CD4-positive, alpha-beta T cell treated with Interleukin-1 beta for 1 hour (primary cell): ENCODE results near the gene OXSR1.
"Not testable (repeated sequence)": the region's sequence is repeated elsewhere in the genome, so short reads cannot be mapped to it uniquely, and the experiment has no call there.

Experiments
- DNase-seq, 2 donors: peaks; one replicate each; pipeline ENCODE4 v3.0.0-alpha.2; 2020 to 2022

OXSR1 gene

DNA sequence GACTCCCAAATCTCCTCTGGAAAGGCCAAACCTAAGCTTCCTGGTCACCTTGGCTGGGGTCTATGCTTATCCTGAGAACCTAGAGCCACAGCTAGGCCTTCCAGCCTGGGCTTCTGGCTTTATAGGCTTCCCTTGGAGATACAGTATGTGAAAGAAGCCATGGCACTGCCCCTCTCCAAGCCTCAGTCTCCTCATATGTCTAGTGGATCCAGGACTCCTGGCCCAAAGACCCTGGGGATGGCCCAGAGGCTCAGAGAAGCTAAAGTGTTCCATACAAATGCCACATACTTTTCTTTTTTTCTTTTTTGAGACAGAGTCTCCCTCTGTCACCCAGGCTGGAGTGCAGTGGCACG lies 37.1 kb upstream of the OXSR1 start:
- DNase-seq, result no peak

DNA sequence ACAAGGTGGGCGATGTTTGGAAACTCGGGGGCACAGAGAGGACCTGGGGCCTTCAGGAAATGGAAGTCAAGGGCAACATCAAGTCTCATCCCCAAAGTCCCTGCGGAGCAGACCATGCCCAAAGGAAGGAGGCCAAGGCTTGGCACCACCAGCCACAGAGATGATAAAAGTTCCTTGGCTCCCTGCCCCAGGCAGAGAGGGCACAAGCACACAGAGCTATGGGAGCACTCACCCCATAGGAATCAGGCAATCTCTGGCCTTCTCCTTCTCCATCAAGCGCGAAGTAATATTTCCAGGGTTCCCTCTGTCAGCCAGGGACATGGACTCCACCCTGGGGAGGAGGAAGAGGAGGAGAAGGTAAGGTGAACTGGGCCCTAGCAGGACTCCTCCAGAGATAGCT lies 36.3 kb upstream of the OXSR1 start:
- no peak for DNase-seq

DNA sequence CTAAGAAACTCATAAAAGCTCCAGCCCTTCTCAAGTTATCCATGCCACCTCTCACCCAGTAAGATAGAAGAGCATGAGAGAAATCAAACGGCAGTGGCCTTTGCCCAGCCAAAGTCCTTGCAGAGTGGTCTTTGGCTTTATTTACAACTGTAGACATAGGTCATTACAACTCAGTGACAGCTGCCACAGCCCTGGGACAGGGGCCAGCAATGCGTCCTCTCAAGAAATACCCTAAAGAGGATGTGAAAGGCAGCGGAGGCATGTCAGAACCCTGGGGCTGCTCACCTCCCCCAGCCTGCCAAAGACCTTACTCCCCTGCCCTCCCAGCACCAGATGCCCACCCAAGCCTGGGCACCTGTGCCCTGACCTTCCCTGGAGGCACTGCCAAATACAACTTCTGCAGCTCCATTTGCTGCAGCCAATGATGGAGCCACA lies 34.7 kb upstream of the OXSR1 start:
- DNase-seq, result no peak

DNA sequence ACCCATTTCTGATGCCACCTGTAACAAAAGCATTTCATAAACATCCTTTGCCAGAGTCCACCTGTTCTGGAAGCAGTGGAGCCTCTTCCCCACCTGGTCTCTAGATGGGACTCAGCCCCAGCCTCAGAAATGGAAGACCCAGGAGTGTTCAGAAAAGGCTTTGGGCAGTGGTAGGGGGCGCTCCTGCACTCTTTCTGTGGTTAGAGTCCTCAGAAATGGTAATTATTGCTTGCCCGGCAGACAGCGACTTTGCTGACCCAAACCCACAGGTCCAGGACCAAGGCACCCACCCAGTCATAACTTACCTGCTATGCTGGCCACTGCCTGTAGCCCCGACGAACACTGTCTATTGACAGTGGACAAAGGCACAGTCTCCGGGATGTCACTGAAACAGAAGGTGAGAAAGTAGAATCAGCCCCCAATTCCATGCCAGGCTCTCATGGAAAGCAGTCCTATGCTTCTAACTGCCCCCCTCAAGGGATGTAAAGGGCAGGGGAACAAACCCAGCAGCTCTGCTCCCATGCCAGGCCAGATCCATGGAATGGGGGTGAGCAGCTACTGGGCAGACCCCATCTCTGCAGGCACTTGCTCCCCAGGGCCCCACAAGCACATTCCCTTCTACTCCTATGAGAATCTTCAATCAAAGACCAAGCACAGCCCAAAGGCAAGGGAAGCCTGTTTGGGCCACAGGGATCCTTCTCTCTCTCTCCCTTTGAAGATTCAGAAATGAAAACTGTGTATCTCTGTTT lies 33.5 kb upstream of the OXSR1 start:
- DNase-seq, result peak in 1 of 2 donors; percentile 31

- no peak for DNase-seq
Measured at GRCh38 chr3:38133209-38133556, 32.2 kb upstream of the OXSR1 start.

- DNase-seq, result no peak
Measured at GRCh38 chr3:38133557-38134405, 31.6 kb upstream of the OXSR1 start.

DNA sequence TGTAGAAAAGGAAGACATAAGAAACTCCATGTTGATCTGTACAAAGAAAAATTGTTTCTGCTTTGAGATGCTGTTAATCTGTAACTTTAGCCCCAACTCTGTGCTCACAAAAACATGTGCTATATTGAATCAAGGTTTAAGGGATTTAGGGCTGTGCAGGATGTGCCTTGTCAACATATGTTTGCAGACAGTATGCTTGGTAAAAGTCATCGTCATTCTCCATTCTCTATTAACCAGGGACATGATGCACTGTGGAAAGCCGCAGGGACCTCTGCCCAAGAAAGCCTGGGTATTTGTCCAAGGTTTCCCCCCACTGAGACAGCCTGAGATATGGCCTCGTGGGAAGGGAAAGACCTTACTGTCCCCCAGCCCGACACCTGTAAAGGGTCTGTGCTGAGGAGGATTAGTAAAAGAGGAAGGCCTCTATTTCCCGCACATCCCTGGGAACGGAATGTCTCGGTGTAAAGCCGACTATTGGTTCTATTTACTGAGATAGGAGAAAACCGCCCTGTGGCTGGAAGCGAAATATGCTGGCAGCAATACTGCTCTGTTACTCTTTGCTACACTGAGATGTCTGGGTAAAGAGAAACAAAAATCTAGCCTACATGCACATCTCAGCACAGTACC lies 30.7 kb upstream of the OXSR1 start:
- not testable (repeated sequence) for DNase-seq

DNA sequence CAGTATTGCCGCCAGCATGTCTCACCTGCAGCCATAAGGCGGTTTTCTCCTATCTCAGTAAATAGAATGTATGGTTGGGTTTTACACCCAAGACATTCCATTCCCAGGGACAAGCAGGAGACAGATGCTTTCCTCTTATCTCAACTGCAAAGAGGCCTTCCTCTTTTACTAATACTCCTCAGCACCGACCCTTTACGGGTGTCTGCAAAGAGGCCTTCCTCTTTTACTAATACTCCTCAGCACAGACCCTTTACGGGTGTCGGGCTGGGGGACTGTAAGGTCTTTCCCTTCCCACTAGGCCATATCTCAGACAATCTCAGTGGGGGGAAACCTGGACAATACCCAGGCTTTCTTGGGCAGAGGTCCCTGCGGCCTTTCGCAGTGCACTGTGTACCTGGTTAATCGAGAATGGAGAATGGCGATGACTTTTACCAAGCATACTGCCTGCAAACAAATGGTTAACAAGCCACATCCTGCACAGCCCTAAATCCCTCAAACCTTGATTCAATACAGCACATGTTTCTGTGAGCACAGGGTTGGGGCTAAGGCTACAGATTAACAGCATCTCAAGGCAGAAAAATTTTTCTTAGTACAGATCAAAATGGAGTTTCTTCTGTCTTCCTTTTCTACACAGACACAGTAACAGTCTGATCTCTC lies 29.6 kb upstream of the OXSR1 start:
- peak in 1 of 2 donors; percentile 30 for DNase-seq

DNA sequence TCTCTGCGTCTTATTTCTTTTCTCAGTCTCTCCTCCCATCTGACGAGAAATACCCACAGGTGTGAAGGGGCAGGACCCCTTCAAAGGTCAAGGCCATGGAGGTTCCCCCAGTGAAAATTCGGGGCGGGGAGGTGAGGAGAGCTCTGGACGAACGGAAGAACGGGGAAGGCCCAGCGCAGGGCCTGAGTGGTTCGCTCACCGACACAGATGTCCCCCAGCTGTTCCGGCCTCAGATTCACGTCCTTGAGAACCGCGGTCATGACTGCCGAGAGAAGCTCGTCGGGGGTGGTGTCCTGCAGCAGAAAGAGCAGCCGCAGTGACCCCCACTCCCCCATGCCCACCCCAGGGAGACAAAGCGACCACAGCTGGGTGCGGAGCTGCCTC lies 29.0 kb upstream of the OXSR1 start:
- peak in 1 of 2 donors; percentile 12 for DNase-seq

DNA sequence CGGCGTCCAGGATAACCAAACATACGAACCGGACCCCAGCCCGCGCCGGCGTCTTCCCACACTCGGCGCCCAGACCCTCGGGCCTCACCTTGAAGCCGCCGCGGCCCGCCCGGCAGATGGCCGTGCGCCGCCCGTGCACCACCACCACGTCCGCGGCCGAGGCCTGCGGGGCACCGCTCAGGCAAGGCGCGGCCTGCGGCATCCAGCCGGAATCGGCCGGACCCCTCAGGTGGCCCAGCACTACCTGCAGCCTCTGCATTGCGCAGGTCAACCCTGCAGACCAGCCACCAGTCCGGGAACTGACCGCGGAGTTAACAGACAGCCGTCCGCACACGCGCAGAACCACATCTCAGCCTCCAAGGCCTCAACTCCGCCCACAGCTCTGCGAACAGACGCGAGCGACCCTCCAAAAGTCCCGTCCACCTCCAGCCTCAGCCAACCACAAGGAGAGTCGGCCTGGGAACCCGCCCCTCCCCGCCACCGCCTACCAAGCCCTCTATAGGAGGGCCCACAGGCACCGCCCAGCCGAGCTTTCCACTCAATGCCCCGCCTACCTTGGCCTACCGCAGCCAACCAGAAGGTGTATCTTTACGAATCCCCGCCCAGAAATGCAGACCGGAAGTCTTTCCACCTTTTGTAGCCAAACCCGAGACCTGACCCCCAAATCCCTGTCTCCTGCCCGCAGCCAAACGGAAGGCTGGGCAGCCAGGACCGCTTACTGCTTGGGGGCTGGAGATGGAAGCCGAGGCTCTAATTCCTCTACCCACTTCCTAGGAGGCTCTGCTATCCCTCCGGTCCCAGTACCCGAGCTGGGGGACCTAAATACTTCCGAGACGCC lies 28.3 kb upstream of the OXSR1 start, which contains the start of gene ACAA1:
Gene ACAA1 (minus strand): TSS at position 351 of the 838 bp plus-strand sequence. CDS start 92 bp downstream, at position 259.
- DNase-seq, result peak; percentile 97 to 98

GRCh38 chr3:38137615-38138348 lies 27.6 kb upstream of the OXSR1 start:
- DNase-seq, result peak in 1 of 2 donors; percentile 11

DNA sequence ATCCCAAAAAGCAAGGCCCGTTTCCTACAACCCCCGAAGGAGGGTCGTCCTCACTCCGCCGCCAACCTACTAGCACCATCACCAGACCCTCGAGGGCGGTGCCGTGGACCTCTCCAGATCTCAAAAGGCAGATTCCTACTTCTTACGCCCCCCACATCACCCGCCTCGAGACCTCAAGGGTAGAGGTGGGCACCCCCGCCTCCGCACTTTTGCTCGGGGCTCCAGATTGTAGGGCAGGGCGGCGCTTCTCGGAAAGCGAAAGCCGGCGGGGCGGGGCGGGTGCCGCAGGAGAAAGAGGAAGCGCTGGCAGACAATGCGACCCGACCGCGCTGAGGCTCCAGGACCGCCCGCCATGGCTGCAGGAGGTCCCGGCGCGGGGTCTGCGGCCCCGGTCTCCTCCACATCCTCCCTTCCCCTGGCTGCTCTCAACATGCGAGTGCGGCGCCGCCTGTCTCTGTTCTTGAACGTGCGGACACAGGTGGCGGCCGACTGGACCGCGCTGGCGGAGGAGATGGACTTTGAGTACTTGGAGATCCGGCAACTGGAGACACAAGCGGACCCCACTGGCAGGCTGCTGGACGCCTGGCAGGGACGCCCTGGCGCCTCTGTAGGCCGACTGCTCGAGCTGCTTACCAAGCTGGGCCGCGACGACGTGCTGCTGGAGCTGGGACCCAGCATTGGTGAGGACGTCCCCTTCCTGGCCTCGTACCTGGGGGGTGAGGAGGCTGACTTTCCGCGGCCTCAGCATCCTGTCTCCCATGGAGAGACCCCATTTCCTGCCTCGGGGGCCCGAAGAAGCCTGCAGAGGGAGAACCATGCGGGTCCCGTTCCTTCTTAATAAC lies 26.8 kb upstream of the OXSR1 start, which contains the start of gene MYD88:
Gene MYD88 (plus strand): TSS at position 313 of the 842 bp plus-strand sequence. CDS start 40 bp downstream, at position 353.
- DNase-seq, result peak; percentile 79 to 84

DNA sequence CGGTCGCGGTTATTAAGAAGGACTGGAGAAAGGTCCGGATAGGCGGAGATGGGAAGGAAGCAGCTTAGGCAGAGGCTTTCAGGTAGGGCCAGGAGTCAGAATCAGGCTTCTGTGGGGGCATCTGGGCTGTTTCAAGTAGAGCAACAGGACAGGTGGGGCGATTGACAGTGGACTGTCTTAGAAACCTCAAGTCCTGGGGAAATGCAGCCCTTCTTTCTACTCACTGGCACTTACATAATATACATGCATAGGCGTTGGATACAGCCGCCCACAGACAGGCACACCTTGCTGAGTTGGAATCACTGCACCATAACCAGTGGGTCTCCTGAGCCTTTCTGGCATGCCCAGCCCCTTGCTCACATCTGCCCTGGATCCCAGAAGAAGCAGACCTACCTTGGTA lies 26.1 kb upstream of the OXSR1 start:
- no peak for DNase-seq

- DNase-seq, result no peak
Measured at GRCh38 chr3:38139652-38140051, 25.7 kb upstream of the OXSR1 start.

DNA sequence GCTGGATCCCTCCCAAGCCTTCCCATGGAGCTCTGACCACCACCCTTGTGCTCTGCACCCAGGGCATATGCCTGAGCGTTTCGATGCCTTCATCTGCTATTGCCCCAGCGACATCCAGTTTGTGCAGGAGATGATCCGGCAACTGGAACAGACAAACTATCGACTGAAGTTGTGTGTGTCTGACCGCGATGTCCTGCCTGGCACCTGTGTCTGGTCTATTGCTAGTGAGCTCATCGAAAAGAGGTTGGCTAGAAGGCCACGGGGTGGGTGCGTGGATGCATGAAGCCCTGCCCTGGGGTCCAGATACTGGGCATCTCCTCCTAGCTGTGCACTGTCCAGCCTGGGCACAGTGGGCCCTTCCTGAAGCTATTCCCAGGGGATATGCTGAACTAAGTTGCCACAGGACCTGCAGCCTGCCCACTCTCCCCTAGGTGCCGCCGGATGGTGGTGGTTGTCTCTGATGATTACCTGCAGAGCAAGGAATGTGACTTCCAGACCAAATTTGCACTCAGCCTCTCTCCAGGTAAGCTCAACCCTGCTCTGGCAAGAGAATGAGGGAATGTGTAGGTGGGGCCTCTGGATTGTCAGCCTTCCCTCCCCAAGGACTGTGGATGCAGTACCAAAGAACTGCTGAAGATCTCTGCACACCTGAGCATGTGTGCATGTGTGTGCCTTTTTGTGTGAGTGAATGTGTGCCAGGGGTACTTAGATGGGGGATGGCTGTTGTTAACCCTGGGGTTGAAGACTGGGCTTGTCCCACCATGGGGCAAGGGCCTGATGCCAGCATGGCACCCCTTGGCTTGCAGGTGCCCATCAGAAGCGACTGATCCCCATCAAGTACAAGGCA lies 24.8 kb upstream of the OXSR1 start:
- DNase-seq, result no peak

GRCh38 chr3:38141173-38141951 lies 24.0 kb upstream of the OXSR1 start:
- no peak for DNase-seq

DNA sequence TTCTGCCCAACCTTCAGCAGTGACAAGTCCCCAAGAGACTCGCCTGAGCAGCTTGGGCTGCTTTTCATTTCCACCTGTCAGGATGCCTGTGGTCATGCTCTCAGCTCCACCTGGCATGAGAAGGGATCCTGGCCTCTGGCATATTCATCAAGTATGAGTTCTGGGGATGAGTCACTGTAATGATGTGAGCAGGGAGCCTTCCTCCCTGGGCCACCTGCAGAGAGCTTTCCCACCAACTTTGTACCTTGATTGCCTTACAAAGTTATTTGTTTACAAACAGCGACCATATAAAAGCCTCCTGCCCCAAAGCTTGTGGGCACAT lies 23.4 kb upstream of the OXSR1 start:
- no peak for DNase-seq

DNA sequence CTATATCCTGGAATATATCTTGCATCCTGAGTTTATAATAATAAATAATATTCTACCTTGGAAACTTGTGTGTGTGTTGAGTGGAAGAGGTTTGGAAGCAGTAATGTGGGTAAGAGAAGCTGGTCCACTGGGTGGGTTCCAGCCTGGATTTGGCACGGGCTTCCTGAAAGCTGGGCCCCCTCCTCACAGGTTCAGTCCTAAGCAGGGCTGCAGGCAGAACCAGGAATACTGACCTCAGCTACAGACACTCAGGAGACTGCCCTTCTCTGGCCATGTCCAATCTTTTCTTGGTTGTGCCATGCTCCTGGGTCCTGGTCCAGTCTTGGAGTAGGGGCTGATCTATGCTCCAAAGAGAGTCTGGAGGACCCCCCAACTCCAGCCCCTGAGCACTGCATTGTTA lies 22.4 kb upstream of the OXSR1 start:
- DNase-seq, result no peak

DNA sequence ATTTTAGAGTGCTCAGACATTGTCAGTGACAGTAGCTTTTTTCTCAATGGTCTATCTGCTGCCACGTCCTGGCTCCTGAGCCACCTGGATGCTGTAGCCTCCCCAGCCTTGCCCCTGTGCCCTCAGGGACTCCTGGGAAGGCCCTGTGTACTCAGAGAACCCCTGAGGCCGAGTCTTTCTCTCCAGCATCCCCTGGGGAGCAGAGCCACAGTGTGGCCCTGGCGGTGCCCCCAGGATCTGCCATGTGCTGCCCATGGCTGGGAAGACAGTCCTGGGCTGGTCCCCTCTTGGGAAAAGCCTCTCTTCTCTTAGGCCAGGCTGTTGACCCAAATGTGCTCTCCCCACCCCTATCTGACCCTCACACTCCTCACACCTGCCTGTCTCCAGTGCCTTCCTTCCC lies 21.8 kb upstream of the OXSR1 start:
- no peak for DNase-seq
